Stimulated activated CD8-positive, alpha-beta memory T cell treated with anti-CD3 and anti-CD28 coated beads, Interleukin-12 subunit alpha, Interleukin-12 subunit beta, amount 100 ng/mL, for 1 hour (primary cell): Measurements from ENCODE around the gene ARHGAP15.

ENCODE experiments used
- DNase-seq: peaks from one replicate; pipeline ENCODE4 v3.0.0-alpha.2; 2020; ENCODE audit warnings: low read depth

Gene ARHGAP15

DNA sequence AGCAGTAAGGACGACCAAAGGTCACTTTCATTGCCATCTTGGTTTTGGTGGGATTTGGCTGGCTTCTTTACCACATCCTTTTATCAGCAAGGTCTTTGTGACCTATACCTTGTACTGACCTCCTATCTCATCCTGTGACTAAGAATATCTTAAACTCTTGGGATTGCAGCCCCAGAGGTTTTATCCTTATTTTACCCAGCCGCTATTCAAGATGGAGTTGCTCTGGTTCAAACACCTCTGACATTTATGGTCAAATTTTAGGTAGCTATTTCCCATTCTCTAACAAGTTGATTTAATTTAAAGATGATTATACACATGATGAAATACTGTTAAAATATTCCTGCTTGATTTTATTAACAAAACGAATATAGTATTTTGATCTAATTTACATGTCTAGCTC lies 326.1 kb downstream of the ARHGAP15 start:
- no peak for DNase-seq

DNA sequence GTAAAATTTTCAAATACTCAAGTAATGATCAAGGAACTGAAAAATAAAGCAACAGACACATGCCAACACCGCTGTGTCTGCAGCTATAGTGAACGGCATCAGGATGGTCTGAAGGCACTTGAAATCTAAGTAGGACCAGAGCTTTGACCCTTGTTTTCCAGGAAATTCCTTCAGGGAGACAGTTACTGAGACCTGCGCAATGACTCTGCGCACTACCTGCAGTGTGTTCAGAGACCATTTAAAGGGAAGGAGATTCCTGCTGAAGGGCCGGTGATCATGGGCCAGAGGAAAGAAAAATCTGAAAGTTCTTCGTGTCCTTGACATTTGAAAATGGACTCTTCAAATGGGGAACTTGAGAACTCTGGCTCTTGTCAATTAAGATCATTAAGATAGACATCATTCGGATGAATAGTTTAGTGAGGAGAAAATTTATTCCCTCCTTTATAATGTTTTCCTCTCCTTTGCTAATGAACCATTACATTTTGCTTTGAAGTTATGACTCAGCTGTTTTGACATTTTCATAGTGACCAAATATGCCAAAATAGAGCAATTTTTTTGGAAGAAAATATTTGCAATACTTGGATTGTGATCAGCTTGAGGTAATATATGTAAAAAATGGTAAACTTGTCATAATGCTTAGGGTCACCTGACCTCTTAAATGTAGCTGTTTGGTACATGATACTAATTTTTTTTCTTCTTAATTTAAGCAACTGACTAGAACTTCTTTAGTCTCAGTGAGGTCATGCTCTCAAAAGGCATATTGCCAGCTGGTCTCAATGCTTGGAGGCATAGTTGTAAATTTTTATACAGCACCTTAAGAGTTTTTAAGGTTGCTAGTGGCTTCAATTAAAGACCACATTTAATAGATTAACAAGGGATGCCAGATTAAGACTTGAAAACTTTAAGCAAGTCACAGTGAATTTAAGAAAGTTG lies 329.3 kb downstream of the ARHGAP15 start:
- no peak for DNase-seq

DNA sequence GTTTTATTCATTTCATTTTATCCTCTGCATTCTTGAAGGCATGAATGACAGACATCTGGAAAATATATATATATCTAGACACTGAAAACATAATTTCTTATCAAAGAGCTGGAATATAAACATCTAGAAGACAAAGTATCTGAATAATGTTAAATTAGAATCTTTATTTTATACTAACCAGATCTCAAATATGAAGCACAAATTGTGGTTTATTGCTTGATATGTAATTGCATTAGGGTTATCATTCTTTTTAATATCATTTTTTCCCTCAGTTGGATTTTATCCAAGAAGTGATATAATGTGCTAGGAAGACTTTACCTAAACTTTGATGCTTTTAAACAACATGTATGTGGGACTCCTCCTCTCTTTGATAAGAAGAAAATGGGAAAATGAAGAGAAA lies 331.2 kb downstream of the ARHGAP15 start:
- DNase-seq, result no peak

DNA sequence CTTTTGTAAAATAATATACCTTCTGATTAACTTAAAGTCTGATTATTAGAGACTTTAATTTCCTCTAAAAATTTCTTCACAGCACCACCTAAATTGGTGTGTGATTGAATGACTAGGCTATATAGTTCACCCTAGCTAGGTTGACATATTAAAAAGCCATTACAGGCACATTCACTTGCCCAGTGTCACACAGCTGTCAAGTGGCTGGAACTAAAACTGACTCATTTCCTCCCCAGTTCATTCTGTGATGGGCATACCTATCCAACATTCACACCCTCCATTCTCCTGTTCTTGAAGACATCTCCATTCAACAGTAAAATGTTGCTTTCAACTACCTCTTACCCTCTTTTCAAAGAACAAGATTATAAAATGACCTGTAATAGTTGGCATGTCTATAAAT lies 334.5 kb downstream of the ARHGAP15 start:
- DNase-seq, result no peak

DNA sequence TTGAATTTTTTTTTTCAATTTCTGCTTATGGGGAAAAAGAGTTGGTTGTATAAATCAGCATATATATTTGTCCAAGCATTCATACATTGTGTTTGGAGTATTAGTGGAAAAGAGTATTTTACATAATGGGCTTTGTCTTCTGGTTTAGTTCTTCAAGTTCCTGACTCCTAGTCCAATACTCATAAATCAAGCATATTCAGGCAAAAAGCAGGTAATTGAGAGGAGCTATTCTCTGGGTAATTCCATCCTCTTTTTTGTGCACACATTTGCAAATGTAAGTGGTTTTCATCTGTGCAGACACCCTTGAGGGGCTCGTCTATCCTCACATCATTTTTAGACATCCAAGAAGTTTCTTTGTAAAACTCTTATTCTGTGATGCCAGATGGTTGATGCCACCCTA lies 337.2 kb downstream of the ARHGAP15 start:
- no peak for DNase-seq

DNA sequence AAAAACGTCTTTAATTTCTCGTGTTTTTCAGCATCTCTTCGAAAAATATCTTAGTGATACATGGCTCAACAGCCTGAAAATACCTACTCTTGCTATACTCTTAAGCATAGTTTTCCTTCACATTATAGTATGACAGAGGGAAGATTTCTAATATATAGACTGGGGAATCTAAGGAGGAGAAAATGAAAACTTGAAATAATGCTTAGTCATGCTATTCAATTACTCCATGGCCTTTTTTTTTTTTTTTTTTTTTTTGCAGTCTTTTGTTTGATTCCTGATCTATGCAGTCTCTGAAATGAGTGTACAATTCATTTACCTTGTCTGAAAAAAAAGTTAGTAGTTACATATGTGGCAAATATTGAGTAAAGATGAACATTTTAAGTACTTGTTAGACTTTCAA lies 337.8 kb downstream of the ARHGAP15 start:
- DNase-seq, result no peak

DNA sequence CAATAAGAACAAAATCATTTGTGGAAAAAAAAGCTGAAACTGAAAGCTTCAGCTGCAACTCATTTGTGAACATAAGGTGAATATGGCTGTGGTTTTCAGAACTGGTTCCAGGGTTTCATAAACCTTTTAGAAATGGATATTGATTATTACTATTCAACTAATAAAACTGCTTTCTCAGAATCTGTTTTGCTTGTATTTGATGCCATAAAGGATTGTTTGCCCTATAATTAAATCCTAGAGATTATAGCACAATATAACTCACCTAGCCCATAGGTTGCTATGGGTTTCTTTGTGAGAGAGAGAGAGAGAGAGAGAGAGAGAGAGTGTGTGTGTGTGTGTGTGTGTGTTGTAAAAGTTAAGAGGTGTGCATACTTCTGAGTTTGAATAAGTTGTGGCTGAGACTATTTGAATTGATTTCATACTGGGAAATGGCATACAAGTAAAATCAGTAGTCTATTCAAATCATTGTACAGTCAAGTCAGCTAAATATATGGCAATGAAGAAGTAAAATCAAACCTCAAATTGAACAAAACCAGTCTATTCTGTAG lies 339.2 kb downstream of the ARHGAP15 start:
- no peak for DNase-seq

DNA sequence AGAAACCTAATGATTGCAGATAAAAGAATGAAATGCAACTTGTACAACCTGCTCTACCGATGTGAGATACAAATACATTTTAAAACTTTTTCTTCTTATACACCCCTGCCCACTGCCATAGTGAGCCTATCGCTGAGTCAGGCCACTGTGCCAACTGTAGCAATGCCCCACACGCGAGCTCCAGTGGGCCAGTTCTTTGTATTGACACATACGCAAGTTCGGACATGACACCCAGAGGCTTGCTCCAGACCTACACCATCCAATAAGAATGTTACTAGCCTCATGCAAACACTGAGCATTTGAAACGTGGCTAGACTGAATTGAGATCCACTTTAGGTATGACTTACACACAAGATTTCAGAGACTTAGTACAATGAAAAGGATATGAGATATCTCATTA lies 340.1 kb downstream of the ARHGAP15 start:
- no peak for DNase-seq

DNA sequence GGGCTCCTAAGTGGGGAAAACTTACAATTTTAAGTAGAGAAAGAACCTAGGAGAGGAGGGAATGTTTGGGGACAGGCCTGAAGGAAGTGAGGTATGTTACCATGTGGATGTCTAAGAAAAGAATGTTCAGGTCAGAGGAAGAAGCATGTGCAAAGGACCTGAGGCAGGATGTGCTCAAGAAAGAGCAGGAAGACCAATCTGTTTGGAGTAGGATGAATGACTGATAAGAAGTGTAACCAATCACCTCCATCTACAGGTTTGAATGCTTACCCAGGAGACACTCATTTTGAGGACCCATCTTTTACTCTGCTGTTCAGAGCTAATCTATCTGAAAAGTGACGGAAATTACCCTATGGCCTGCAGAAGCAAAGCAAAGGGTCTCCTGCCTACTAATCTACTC lies 342.3 kb downstream of the ARHGAP15 start:
- DNase-seq, result no peak

DNA sequence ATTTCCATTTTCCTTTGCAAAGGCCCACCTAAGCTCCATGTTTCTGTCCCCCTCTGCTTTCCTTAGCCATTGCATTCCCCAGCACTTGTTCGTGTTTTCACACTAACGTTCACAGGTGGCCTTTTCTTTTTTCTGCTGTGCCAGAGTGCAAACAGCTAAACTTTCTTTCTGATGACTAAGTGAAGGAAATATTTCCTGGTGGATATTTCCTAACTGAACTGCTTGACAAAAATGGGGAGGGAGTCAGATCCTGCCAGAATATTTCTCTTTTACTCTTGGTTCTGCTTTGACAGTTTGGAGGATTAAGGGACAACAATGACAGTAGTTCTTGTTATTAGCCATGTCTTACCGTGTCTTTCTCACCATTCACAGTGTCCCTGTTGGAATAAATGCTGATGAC lies 344.0 kb downstream of the ARHGAP15 start:
- no peak for DNase-seq

DNA sequence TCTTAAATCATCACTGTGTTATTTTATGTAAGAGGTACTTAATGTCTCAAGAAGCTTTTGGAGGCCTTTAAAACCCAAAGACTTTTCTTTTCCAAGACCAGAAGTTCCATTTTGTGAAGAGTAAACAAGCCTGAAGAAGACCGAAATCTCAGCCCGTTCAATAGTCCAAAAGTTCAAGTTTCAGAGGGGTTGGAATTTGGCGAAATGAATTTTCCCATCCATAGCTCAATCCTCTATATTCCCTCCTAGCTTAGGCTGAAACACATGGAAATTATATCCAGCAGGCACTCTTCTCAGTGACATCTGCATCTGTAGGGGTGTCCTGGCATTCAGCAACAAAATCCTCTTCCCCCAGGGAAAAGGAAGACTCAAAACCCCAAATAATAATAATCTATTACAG lies 344.6 kb downstream of the ARHGAP15 start:
- DNase-seq, result no peak

DNA sequence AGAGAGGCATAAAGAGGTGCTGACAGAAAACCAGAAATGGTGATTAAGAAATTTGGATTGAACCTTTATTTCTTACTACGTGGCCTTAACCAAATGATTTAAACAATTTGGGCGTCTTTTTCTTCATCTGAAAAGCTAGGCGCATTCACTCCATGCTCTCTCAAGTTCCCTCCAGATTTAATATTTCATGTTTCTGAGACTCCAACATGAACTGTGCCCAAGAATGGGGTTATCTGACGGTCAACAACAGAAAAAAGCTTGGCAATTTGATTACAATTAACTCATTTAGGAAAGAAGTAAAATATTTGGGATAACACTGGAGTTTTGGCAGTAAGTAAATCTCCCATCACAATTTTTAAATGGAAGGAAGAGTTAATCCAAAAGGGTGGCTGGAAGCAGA lies 345.4 kb downstream of the ARHGAP15 start:
- DNase-seq, result no peak

DNA sequence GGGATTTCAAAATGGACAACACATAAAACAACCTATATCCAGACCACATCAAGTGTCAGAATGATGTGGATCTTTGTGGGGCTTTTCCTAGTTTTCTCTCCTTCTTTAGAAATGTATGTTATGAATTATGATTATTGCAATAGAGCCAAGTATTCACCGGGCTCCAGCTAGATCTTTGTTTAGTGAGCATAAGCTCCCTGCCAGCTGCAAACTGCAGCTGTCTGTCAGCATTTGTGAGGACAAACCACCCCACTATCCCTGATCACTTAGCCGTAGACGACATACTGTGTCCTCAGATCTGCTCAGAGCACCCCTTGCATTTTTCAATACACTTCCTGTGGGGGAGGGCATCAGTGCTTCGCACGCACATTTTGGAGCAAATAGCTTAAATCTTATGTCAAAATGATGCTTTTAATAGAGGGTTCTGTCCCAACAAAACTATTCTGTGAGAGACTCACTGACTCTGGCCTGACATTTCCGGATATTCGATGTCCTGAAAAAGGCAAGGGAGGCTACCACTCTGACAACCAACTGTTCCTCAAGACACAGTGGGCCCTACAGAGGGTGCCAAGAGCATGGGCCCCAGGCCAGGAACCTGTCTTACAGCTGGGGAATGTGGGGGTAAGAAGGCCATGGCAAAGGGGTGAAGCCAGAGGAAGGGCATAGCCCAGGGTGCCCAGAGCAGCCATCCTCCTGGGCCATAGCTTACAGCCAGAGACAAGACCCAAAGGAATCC lies 346.0 kb downstream of the ARHGAP15 start:
- no peak for DNase-seq

DNA sequence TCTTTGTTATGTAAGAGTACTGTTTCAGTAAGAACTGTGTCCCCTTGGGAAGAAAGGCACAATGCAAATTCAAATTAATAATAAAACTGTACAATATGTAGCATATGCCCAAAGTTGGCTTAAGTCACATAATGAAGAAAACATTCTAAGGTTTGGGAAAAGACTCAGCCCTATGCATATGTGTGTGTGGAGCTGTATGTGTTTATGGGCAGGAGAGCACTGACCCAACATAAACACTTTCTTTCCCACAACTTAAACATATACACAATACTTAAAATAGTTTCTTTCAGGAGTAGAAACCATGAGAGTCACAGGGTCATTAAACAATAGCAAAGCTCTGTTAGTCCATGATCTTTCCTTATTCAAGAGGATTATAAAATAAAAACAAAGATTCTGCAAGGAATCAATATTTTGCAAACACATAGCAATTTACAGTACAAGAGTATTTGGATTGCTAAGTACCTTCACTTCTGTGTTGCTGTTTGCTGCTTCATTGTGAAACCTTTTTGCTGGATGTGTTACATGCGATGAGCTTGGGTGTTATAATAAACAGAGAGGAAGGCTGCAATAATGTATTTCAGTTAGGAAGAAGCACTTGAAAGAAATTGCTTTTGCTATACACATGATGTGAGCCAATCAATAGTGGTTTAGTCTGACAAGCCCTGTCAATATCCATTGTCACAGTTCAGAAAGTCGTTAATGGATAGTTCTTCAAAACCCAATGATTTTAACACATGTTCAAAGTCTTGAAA lies 347.3 kb downstream of the ARHGAP15 start:
- DNase-seq, result no peak

DNA sequence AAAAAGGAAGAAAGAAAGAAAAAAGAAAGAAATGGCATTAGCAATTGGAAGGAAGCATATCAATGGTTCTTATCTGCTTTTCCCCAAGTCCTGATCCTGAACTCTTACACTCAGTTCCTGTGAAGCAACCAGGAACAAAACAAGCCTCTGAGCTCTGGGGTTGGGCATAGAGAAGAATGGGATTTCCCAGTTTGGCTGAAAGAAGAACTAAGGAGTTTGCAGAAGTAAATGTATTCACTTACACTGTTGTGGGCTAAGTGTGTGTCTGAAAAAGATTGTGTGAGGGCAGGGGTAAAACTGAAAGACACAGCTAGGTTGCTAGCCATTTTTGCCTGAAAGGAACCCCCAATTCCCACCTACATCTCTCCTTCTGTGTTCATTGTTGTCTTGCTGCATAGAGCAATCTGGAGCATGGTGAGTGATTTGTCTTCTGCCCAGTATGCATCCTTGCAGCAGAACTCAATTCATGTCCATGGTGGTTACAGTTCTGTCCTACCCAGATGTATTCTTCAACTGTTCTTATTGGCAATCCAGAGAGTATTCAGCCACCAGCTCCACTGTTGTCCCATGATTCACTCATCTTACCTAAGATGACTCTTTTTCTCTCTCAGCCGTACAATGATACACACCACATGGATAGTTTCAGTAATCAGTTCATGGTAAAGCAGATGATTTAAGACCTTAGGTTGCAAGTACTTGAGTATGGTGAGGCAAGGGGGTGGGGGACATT lies 348.7 kb downstream of the ARHGAP15 start:
- DNase-seq, result no peak

DNA sequence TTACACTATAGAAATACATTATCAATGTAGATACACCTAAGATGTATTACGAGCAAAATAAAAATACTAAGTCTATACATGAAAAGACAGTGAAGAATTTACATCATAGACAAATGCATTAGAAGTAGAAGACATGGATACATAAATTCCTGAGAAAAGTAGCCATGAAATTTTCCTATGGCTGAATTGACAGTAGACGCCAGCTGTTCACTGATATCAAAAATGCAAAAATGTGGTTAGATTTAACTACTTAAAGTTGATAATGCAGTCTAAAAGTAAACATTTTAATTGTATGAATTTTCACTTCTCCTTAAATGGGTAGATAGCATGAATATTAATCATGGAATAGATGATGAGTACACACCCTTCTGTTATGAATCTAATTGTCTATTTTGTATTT lies 350.9 kb downstream of the ARHGAP15 start:
- no peak for DNase-seq

DNA sequence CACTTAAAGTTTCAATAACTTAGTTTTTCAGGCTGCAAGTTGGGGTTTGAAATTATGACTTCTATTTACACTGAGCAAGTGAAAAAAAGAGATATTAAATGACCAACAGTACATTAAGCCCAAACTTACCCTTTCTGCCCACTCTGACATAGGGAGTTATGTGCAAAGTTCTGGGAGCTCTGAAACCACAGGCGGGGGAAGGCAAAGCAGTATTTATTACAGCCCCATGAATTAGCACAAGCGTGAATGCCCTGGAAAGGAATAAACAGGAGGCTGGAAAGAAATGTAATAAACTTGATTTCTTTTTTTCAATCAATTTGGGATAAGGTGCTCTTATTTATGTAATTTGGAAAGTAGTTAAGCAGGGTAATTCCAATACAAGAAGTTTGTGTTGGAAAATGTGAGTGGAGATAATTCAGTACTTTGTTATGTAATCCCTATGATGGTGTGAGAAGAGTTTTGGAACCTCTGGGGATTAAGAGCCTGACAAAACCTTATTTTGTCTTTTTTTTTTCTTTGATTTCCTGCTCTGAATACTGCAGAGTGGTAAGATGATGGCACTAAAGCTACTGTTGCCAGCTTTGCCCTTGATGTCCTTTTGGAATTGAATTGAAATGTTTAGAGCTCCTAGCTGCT lies 351.5 kb downstream of the ARHGAP15 start:
- DNase-seq, result no peak

DNA sequence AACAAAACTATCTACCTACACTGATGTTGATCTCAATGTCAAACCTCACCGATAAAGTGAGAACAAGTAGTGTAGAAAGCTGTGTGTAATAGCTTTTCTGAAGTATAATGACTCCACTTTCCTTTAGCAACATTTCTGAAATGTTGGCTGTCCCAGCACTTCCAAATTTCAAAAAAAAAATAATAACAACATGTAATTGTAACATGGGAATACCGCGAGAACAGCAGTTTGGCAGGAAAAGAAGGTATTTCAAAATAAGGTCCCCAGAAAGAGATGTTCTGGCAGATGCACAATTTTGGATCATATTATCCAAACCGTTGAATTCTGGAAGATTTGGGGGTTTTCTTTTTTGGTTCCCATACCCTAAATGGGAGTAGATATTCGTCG lies 352.0 kb downstream of the ARHGAP15 start:
- DNase-seq, result no peak

DNA sequence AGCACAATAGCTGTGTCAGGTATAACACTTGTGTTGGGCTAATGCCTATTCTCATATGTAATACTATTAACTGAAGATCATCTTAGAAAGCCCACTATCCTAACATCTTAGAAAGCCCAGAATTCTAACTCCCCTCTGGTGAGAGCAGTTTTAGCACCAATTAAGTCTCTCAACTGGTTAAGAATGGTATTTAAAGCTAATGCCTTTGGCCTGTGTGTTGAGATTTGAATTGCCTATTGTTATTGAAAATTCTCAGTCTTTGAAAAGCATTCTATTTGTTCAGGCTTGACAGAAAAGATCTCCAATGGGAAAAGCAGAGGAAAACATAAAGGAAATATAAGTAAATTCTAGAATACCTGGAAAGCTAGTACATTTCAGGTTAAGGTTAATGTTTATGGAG lies 352.5 kb downstream of the ARHGAP15 start:
- no peak for DNase-seq

DNA sequence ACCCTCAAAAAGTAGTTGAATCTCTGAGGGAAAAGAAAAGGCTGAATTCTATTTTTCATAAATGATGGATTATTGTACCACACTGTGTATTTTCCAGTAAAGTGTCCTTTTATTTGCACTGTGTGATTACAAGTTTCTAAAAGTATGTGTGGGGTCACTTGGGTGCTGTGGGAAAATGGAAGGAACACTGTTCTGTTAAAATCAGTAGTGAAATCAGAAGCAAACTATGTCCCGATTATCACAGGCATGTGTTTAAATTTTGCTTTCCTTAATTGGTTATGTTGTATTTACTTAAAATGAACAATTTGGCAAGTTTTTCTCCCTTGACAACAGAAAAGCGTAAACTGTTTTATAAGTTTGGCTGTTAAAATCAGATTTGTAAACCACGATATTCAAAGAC lies 353.1 kb downstream of the ARHGAP15 start:
- DNase-seq, result no peak

DNA sequence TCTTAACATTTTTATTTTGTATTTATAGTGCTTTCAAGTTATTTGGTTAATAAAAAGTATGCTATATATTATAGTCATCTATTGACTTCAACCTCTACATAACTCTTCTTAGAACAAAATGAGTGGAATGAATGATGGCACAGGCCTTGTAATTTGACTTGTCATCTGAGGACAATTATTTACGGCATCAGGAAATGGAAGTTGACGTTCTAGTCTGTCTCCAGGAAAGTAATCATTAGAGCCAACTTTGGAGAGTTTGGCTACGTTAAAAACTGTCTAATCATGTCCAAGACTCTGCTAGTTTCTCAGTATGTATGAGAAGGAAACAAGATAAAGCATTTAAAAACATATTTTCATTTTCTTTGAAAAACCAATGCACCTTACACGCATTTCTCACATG lies 353.6 kb downstream of the ARHGAP15 start:
- DNase-seq, result no peak
